GM21619 (cell line): ENCODE data around the gene MSMP.

Source experiments
- ATAC-seq: cut with Tn5 transposase; IDR thresholded peaks from one replicate; pipeline ENCODE4 v1.9.1; 2021; ENCODE audit not compliant: unreplicated experiment

Gene MSMP

DNA sequence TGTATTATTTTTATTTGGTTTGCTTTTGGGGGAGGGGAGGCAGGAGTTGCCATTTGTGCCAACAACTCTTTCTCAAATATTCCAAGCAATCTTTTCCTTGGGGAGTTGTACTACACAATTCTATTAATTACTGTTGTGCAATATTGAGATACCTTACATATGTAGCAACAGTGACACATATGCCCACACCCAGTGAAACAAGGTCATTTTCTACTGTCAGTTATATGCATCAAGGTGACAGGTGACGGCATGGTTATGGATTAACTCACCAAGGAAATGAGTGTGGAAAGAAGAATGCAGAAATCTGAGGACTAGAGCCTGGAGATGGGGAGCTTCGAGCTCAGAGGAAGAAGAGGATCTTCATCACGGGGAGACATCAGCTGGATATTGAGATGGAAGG lies 17.9 kb upstream of the MSMP start:
- no peak for ATAC-seq

DNA sequence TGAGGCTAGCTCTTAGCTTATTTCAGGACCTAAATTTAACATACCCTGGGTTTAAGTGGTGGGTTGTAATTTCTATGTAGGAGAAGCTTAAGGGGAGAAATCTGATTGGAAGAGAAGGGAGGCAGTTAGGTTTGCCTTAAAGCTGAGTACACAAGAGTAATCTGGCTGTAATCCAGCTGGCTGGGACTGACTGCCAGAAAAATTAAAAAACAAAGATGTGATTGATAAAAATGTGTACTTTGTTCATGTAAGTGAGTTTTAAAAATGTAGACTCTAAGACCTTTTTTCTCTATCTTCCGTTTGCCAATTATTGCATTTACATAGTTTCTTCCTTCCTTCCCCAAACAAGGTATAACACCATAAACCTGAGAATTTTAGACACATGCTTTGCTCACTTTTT lies 17.5 kb upstream of the MSMP start:
- ATAC-seq: no peak

DNA sequence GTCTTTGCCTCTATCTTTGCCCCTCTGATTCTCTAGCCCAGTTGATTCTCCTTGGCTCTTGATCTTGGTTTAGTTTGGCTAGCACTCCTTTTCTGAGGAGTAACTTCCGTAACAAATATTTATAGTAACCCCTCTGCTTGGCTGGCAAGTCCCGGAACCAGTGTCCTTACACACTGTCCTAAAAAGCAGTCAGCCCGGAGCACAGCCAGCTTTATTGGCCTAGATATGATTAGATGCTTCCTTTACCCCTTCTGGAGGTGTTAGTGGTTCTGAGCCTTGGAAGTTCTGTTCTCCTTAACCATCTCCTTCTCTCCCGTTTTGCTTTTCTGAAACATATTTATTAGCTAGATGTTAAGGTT lies 17.0 kb upstream of the MSMP start:
- ATAC-seq: no peak

DNA sequence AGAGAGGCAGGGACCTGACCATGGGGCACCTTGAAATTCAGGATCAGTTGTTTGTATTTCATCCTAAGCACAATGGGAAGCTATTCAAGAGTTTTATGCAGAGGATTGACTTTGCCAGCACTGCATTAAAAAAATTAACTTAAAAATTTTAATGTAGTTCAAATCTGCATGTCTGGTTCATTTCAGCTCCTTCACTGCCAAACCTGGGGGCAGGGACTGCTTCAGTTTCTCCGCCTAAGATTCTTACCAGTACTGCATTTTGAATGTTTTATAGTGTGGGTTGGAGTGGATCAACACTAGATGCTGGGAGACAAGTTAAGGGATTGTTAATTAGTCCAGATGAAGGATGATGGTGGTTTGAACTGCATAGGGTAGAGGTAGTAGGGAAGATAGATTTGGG lies 15.7 kb upstream of the MSMP start:
- no peak for ATAC-seq

DNA sequence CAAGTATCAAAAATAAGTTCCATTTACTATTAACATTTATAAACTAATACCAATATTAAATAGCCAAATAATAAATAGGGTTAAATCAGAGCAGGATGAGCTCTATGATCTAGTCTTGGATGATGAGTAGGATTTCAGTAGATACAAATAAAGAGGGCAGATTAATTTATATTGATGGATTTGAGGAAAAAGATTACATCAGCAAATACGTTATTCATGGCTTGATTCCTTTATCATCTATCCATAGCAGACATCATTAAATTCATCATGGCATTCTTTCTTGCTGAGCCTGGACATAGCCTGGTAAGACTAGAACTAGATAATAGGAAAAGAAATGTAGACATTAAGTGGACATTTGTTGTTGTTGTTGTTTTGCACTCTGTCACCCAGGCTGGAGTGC lies 13.4 kb upstream of the MSMP start:
- ATAC-seq: no peak

DNA sequence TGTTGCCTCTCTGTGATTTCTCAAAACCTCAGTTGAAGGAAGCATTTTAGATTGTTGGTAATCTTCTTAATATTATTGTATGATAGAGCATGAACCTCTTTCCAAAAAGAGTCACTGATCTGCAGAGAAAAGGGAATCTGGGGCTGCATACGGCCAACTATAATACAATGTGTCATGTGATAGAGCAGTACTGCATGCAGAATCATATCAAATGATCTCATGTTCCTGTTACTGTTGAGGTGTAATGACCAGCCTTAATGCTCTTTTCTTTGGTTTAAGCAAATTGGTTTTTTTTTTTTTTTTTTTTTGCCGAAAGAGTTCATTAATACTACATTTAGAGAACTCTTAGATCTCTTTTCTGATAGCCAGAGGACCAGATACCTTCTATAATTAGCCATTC lies 12.9 kb upstream of the MSMP start:
- no peak for ATAC-seq

DNA sequence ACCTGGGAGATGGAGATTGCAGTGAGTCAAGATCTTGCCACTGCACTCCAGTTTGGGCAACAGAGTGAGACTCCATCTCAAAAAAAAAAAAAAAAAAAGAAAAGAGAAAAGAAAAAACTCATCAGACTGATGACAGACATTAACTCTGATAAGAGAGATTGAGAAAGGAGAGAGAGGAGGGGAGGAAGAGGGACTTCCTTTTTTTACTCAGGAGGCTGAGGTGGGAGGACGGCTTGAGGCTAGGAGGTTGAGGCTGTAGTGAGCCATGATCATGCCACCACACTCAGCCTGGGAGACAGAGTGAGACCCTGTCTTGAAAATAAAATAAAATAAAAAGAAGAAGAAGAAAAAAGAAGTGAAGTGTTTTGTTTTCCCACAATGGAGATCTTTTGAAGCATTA lies 9.7 kb upstream of the MSMP start:
- ATAC-seq: no peak

DNA sequence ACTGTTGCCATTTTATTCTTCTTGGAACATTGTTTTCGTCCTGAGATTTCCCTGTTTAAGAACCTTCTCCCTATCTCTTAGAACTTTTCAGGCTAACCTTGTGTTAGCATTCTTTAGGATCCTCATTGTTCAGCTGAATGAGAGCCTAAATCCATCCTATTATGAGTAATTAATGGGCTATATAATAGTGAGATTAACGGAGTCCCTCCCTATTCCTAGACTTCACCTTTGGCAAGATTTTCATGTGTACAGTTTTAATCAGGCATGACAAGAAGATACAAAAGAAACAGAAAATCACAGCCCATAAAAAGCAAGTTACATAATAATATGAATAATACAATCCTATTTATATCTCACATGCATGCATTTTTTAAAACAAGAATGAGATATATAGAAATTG lies 9.1 kb upstream of the MSMP start:
- ATAC-seq: no peak

DNA sequence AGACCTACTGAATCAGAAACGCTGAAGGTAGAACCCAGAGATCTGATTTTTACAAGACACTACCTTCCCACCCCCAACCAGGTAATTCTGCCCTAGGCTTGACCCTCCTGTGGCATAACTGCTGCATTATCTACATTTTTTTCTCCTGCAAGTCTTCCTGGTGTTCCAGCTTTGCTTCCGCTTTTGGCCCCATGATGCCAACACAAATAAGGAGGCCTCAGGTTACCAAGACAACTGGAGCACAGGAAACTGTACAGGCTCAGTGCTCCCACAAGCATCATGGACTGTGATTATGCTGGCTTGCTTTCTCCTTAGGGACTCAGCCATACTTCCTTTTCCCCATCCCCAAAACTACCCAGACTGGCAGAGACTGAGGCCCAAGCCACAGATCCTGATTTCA lies 6.6 kb upstream of the MSMP start:
- no peak for ATAC-seq

DNA sequence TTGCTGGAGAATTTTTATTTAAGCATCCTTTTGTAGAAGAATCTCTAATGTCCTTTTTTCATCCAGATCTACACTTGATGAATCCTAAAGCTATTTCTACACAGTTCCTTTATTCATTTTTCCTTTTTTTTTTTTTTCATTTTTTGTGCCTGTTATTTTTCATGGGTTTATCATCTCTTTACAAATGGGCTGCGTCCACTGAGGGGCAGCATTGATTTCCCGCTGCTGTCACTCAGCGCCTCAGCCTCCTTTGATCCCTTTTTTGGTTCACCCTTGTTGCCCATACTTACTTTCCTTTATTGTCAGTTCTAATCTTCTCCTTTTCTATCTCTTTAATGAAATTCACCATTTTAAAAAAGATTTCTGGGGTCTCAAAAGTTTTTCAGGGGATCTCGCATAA lies 5.7 kb upstream of the MSMP start:
- ATAC-seq: no peak

DNA sequence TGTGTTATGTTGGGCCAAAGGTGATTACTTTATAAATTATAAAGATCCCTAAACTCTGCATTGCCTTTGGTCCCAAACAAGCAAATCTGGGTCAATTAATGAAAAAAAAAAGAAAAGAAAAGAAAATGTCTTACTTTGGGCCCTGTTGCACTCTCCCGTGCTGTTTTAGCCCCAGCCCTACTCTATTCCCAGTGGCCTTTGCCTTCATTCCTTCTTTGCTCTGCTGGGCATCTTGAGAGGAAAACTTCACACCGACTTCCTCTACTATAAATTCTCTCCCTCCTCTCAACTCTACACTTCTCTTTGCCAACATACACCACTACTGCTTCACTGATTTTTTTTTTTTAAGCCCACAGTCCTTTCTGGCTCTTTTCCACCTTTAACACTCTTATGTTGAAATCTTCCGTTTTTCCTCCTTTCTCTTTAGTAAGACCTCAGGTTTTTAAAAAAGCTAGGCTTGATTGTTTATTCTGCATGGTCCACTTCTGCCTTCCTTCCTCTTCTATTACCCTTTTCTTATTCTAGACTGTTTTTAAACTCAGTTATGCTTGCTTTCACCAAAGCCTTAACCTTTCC lies 4.5 kb upstream of the MSMP start:
- ATAC-seq: no peak

DNA sequence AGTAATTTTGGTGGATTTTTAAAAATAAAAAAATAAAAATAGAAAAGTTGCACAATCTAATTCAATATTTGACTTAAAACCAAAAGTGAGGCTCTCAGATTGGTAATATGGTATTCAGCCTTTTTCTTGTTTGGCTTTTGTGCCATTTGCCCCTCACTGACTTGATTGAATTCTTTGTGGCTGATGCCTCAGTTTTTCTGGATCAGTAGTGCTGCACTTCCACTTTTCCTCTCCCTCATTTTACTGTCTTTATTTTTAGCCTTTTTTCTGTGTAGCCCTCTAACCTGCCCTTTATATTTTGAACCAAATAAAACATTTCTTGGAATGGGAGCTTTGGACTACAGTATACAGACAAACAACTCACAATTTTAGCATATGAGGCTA lies 3.8 kb upstream of the MSMP start:
- ATAC-seq: no peak

DNA sequence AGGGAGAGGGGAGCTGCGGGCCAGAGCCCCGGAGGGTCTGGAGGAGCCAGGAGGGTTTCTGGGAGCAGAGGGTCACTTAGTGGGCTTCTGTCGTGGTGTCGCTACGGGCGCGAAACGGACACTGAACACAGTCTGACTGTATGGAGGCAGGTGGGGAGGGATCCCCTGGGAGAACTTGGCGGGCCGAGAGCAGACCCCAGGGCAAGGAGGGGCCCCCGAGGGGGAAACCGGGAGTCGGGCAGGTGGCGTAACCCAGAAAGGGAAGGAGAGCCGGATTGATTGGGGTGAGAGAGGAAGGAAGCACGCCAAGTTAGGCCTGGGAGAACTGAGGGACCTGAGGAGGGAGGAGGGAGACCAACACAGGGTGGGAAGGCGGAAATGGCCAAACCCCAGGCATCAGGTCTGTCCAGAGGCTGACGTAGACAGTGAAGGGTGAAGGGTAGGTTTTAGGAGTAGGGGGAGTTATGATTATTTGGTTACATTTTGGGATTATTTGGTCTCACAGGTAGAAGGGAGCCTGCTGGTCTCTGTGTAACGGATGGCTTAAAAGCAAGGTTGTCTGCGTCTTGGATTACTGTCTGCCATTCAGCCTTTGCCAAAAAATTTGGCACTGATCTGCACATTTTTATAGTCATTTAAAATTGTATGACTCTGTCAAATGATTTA lies 3.3 kb upstream of the MSMP start:
- peak; percentile 49 for ATAC-seq

DNA sequence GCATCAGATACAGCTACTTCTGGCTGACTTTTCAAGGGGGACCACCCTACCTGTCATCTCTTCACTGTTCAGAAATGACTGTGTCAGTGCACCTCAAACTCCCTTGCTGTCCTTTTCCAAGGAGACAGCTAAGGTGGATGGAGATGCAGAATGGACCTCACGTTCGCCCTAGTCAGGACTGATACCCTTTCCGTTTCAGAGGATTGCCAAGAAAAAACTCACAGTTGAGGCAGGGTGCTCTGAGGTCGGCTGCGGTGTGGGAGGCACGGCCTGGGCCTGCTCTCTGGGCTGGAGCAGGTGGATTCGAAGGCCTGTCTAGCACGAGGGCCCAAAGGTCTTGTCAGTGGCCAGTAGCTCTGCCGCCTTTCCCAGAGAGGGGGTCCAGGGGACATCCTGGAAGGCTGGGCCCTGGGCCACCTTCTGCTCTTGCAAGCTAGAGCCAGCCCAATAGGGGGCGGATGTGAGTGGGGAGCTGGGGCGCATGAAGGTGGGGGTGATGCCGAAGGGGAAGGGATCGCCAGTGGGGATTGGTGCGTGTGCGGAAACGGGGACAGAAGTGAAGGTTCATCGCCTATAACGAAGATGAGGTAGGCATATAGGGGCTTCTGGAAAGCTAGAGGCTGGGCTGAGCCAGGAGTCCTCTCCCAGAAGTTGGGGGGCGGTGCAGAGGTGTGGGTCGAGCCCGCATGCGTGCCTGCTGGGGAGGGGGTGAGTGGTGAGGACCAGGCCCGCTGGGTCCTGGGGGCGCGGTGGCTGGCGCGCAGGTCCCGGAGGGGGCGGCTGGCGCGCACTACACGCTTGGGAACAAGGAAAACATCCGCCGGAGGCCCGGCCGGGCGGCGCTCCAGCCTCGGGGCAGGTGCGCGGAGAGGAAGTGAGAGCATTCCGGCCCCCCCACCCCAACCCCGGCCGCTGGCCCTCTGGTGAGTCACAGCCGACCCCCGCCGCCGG lies 2.5 kb upstream of the MSMP start:
- ATAC-seq: peak; percentile 59

DNA sequence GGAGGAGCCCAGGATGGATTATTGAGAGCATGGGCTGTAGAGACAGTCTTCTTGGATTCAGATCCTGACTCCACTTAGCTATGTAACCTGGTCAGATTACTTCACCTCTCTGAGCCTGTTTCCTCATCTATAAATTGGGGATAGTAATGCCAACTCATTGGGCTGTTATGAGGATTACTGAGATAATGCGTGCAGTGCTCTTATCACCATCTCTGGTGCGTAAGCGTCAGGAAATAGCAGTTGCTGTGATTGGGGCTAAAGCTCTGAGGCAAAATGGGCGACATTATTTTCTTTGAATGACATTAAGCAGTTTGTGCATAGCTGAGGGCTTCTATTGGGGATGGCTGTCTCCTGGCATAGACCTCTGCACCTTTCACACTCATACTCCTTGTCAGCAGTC lies 995 bp upstream of the MSMP start:
- ATAC-seq: no peak

DNA sequence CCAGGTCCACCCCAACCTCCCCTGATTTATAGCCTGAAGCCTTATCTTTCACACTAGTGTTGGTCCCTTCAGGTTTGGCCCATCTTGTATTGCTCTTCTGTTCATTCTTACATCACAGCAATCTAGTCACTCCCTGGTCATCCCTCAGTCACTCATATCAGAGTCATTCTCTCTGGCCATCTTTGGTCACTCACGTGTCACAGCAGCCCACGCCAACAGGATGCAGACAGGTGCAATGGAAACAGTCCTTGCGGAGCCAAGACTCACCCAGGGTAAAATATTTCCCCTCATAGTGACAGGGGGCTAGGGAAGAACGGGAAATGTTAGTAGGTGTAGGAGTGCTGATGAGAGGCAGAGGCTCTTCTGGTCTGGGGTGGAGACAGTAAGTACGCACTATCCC lies 610 bp downstream of the MSMP start:
- no peak for ATAC-seq

DNA sequence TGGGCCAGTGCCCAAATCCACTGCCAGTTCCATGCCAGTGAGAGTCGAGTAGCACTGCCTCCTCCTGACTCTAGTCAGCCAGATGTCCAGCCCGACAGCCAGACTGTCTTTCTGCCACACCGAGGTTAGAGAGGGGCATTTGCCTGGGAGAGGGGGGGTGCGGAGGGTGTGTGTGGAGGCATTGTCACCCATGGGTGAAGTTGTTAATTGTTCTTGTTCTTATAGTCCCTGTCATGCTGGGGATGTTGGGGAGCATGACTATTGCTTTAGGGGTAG lies 3.9 kb downstream of the MSMP start:
- no peak for ATAC-seq

DNA sequence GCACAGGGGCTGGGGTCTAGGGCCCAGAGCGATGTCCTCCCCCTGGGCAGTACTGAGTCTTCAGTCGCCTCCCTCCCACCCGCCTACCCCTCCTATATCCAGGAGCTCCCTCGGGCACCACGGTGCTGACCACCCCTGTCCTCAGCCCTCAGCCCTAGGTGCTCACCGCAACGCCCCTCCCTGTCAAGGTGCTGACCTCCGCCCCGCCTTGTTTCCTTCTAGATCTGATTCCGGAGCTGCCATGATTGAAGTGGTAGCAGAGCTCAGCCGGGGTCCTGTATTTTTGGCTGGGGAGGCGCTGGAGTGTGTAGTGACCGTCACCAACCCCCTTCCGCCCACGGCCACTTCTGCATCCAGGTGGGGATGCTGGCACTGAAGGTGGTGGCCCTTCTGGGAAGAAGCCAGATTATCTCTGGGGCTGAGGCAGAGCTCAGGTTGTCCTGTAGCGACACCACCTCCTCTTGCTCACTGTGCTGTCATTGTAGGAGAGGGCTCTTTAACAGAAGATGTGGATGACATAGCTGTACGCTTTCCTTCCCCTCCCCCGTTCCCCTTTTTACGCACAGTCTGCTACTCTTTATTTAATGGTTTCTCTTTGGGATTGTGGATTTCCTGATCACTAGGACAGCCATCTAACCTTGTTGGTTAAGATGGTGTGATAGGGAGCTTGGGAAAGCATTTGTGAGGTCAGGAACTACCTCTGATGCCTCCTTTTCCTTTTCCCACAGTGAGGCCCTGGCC lies 4.4 kb downstream of the MSMP start:
- ATAC-seq: peak; percentile 31

DNA sequence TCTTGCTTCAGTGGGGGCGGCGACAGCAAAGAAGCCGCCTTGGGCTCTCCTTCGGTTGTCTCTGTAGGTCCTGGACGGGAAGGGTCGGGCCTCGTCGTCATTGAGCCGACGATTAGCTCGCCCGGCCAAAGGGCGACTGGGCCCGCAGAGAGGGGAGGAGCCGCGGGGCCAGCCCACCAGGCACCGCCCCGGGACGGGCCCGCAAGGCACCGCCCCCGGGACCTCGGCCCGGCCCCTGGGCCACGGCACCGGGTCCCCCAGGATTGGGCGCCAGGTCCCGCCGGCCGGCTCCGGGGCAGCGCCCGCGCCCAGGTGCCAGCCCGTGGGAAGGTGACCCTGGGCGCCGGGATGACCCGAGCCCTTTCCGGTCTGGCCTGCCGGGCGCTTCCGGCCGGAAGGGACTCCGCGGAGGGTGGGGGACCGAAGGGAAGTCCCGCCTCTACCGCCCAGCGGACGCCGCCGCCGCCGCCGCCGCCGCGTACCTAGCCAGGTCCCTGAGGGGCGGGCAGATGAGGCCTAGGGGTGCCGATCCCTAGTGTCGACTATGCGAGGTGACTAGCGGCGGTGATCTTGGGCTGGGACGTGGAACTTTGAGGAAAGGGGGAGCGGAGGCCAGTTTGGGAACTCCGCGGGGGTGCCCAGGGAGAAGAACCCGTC lies 5.1 kb downstream of the MSMP start, which contains the start of the genes GBA2 and RGP1:
TSS of gene GBA2 (minus strand) at position 371 of the 657 bp plus-strand sequence. CDS start 524 bp downstream, outside the sequence.
TSS of gene RGP1 (plus strand) at position 430 of the 657 bp plus-strand sequence. CDS start 469 bp downstream, outside the sequence.
- ATAC-seq: peak; percentile 73

DNA sequence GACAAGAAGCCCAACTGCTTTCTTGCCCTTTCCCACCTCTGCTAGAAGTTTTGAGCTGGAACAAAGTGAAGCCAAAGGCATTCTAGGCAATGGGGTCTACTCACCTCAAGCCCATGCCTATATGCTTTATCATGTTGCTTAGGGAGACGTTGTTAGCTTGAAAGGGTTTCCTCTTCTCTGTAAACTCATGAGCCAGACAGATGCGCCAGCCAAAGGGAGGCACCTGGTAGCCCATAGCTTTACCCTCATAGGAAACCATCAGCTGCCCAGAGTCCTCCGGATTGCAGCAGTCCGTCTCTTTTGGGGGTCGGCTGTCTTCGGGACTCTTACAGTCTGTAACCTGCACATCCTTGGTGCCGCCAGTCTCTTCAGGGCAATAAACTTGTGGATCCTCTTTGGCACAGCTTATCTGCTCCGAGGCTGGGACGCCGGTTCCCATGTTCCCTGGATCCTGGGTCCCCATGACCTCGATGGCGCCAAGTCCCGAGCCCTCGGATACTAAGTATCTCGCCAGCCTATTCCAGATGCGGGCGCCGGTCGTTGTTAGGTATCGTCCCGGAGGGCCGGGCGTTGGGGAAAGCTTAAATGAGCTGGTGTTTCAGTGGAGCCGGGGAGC lies 5.7 kb downstream of the MSMP start:
- ATAC-seq: no peak

DNA sequence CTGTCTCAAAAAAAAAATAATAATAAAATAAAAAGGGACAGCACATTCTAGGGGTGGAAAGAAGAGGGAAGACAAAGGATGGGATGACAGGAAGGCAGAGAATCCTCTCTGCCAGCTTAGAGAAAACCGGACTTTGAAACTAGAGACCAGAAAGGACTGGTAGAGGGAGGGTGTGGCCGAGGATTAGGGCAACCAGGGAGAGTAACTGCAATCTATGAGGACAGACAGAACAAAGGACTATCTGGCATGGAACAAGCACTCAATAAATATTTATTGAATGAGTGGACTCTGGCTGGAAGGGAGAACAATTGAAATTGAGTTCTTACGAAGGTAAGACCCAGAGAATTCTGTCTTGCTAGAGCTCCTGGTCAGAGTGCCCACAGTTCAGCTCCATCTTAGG lies 7.5 kb downstream of the MSMP start:
- ATAC-seq: no peak
